ENCODE measurements around the gene RPTOR. TPM values are rescaled to one million over a fixed set of nuclear protein-coding genes. Genes with fewer than 3 reads are reported as not detected.
"Not testable (repeated sequence)": the region's sequence is repeated elsewhere in the genome, so short reads cannot be mapped to it uniquely, and the experiment has no call there.

The RPTOR gene
- total RNA-seq, 1 donor from 2014 or later: 53.7 TPM

- Mint-ChIP-seq H3K36me3 (peaks cover 33% of the 10 kb centered on the region), H3K27me3 (ENCODE audit: low read depth) (no peaks in the 10 kb centered on the region), H3K9me3 (peaks cover 20% of the 10 kb centered on the region), H3K4me1 (no peaks in the 10 kb centered on the region), H3K4me3 (no peak overlapping the region), H3K27ac (no peak overlapping the region)
- DNase-seq (ENCODE audit: low spot score in 2 of 2, unreplicated experiment in 2 of 2): no peak
- TF ChIP-seq CTCF (IDR thresholded peaks at IDR 0.05; ENCODE audit: unreplicated experiment): no peak
Observed at GRCh38 chr17:80738987-80739730, 194.5 kb downstream of the RPTOR start.

GRCh38 chr17:80740141-80740540, 195.5 kb downstream of the RPTOR start:
- no peak overlapping the region for H3K27ac Mint-ChIP-seq
- TF ChIP-seq CTCF (IDR thresholded peaks at IDR 0.05; ENCODE audit: unreplicated experiment): no peak
- peaks cover 20% of the 10 kb centered on the region for H3K9me3 Mint-ChIP-seq
- H3K4me3 Mint-ChIP-seq: no peak overlapping the region
- no peaks in the 10 kb centered on the region for H3K4me1 Mint-ChIP-seq
- H3K27me3 Mint-ChIP-seq (ENCODE audit: low read depth): no peaks in the 10 kb centered on the region
- DNase-seq (ENCODE audit: low spot score in 2 of 2, unreplicated experiment in 2 of 2): no peak
- peaks cover 33% of the 10 kb centered on the region for H3K36me3 Mint-ChIP-seq

GRCh38 chr17:80742091-80742490, 197.5 kb downstream of the RPTOR start:
- peaks cover 20% of the 10 kb centered on the region for H3K9me3 Mint-ChIP-seq
- no peak for TF ChIP-seq CTCF (IDR thresholded peaks at IDR 0.05; ENCODE audit: unreplicated experiment)
- H3K4me3 Mint-ChIP-seq: no peak overlapping the region
- no peaks in the 10 kb centered on the region for H3K27me3 Mint-ChIP-seq (ENCODE audit: low read depth)
- no peak for DNase-seq (ENCODE audit: low spot score in 2 of 2, unreplicated experiment in 2 of 2)
- no peak overlapping the region for H3K27ac Mint-ChIP-seq
- no peaks in the 10 kb centered on the region for H3K4me1 Mint-ChIP-seq
- peaks cover 31% of the 10 kb centered on the region for H3K36me3 Mint-ChIP-seq

GRCh38 chr17:80742581-80743180, 198.0 kb downstream of the RPTOR start:
- Mint-ChIP-seq H3K9me3 (peaks cover 20% of the 10 kb centered on the region), H3K36me3 (peaks cover 37% of the 10 kb centered on the region), H3K27ac (no peak overlapping the region), H3K4me3 (no peak overlapping the region), H3K4me1 (no peaks in the 10 kb centered on the region), H3K27me3 (ENCODE audit: low read depth) (no peaks in the 10 kb centered on the region)
- DNase-seq (ENCODE audit: low spot score in 2 of 2, unreplicated experiment in 2 of 2): no peak
- no peak for TF ChIP-seq CTCF (IDR thresholded peaks at IDR 0.05; ENCODE audit: unreplicated experiment)

- Mint-ChIP-seq H3K4me3 (no peak overlapping the region), H3K36me3 (peaks cover 38% of the 10 kb centered on the region), H3K4me1 (no peaks in the 10 kb centered on the region), H3K9me3 (peaks cover 20% of the 10 kb centered on the region), H3K27me3 (ENCODE audit: low read depth) (no peaks in the 10 kb centered on the region), H3K27ac (no peak overlapping the region)
- DNase-seq (ENCODE audit: low spot score in 2 of 2, unreplicated experiment in 2 of 2): no peak
- TF ChIP-seq CTCF (IDR thresholded peaks at IDR 0.05; ENCODE audit: unreplicated experiment): no peak
Observed at GRCh38 chr17:80743181-80743771, 198.6 kb downstream of the RPTOR start.

GRCh38 chr17:80743973-80744372, 199.3 kb downstream of the RPTOR start:
- Mint-ChIP-seq H3K36me3 (peaks cover 38% of the 10 kb centered on the region), H3K9me3 (peaks cover 20% of the 10 kb centered on the region)
- H3K4me3 Mint-ChIP-seq; DNase-seq (ENCODE audit: low spot score in 2 of 2, unreplicated experiment in 2 of 2); H3K4me1 Mint-ChIP-seq; H3K27ac Mint-ChIP-seq; H3K27me3 Mint-ChIP-seq (ENCODE audit: low read depth): not testable (repeated sequence)

- H3K27me3 Mint-ChIP-seq (ENCODE audit: low read depth); H3K27ac Mint-ChIP-seq; H3K4me1 Mint-ChIP-seq; DNase-seq (ENCODE audit: low spot score in 2 of 2, unreplicated experiment in 2 of 2); H3K4me3 Mint-ChIP-seq: not testable (repeated sequence)
- Mint-ChIP-seq H3K36me3 (peaks cover 31% of the 10 kb centered on the region), H3K9me3 (peaks cover 17% of the 10 kb centered on the region)
Observed at GRCh38 chr17:80744725-80745124, 200.1 kb downstream of the RPTOR start.

Measured in mesothelial cell of epicardium (in vitro differentiated cells).